Astrocyte (in vitro differentiated cells and primary cell): ENCODE data around the gene KRT9. TPM values are rescaled to one million over a fixed set of nuclear protein-coding genes. Genes with fewer than 3 reads are reported as not detected.

ENCODE experiments used
- DNase-seq: peaks from one replicate; pipeline ENCODE4 v3.0.0-alpha.2; 2010; ENCODE audit warnings: low read depth
- FAIRE-seq: peaks from 2 replicates; lab custom pipeline; 2011; peaks lifted over from hg19 to GRCh38; lab: Jason Lieb, UNC
- H2AFZ ChIP-seq: 2 replicates; pipeline ENCODE4 v1.6.0; 2012; ENCODE audit warnings: low read depth, low read length, inconsistent platforms
- H3K27ac ChIP-seq: 2 replicates; pipeline ENCODE4 v1.5.1; 2011; ENCODE audit warnings: low read depth, low read length, inconsistent platforms
- H3K27me3 ChIP-seq: 2 replicates; pipeline ENCODE4 v1.6.0; 2011; ENCODE audit warnings: low read length, inconsistent platforms; ENCODE audit not compliant: insufficient read depth
- H3K36me3 ChIP-seq: 2 replicates; pipeline ENCODE4 v1.5.1; 2011; ENCODE audit warnings: low read length, inconsistent platforms; ENCODE audit not compliant: insufficient read depth
- H3K4me1 ChIP-seq: 2 replicates; pipeline ENCODE4 v1.5.1; 2011; ENCODE audit warnings: low read length, inconsistent platforms; ENCODE audit not compliant: insufficient read depth
- H3K4me2 ChIP-seq: 2 replicates; pipeline ENCODE4 v1.6.0; 2012; ENCODE audit warnings: low read length, inconsistent platforms
- H3K4me3 ChIP-seq: 2 replicates; pipeline ENCODE4 v1.5.1; 2011; ENCODE audit warnings: low read depth, mild to moderate bottlenecking, low read length, inconsistent platforms; ENCODE audit not compliant: insufficient read depth
- H3K79me2 ChIP-seq: 2 replicates; pipeline ENCODE4 v1.6.0; 2012; ENCODE audit warnings: mild to moderate bottlenecking, low read length, inconsistent platforms; ENCODE audit not compliant: insufficient read depth
- H3K9ac ChIP-seq: 2 replicates; pipeline ENCODE4 v1.6.0; 2012; ENCODE audit warnings: mild to moderate bottlenecking, low read length, inconsistent platforms
- H3K9me3 ChIP-seq: 2 replicates; pipeline ENCODE4 v1.5.1; 2012; ENCODE audit warnings: low read depth, mild to moderate bottlenecking, low read length, inconsistent platforms; ENCODE audit not compliant: insufficient read depth
- H4K20me1 ChIP-seq: 2 replicates; pipeline ENCODE4 v1.6.0; 2012; ENCODE audit warnings: low read length, inconsistent platforms; ENCODE audit not compliant: insufficient read depth
- H3K27ac Mint-ChIP-seq: one replicate; pipeline ENCODE4 v1.8.0; 2021; ENCODE audit warnings: mild to moderate bottlenecking, mixed read lengths; ENCODE audit not compliant: unreplicated experiment
- H3K27me3 Mint-ChIP-seq: one replicate; pipeline ENCODE4 v1.8.0; 2021; ENCODE audit warnings: low read depth, mixed read lengths; ENCODE audit not compliant: unreplicated experiment
- H3K36me3 Mint-ChIP-seq: one replicate; pipeline ENCODE4 v1.8.0; 2021; ENCODE audit warnings: low read depth, mixed read lengths; ENCODE audit not compliant: unreplicated experiment
- H3K4me1 Mint-ChIP-seq: one replicate; pipeline ENCODE4 v1.8.0; 2021; ENCODE audit warnings: low read depth, mixed read lengths; ENCODE audit not compliant: unreplicated experiment
- H3K4me3 Mint-ChIP-seq: one replicate; pipeline ENCODE4 v1.8.0; 2021; ENCODE audit warnings: mild to moderate bottlenecking, moderate library complexity, mixed read lengths; ENCODE audit not compliant: unreplicated experiment
- H3K9me3 Mint-ChIP-seq: one replicate; pipeline ENCODE4 v1.8.0; 2021; ENCODE audit warnings: mild to moderate bottlenecking, mixed read lengths; ENCODE audit not compliant: unreplicated experiment
- CTCF ChIP-seq: IDR thresholded peaks from 2 replicates; pipeline ENCODE4 v1.5.1; 2011; ENCODE audit warnings: low read depth, mild to moderate bottlenecking, inconsistent platforms, low read length, moderate library complexity; ENCODE audit not compliant: insufficient read depth
- EZH2 ChIP-seq: IDR thresholded peaks from 2 replicates; pipeline ENCODE4 v1.6.1; 2012; ENCODE audit warnings: mild to moderate bottlenecking, low read length, inconsistent platforms; ENCODE audit not compliant: insufficient read depth
- total RNA-seq: library from RNA; stranded (reverse); gene quantifications from 2 replicates; pipeline ENCODE4 v1.2.1, GENCODE V29; 2021

KRT9 gene
- total RNA-seq, 1 donor from 2014 or later, result 0.09 TPM

GRCh38 chr17:41537614-41537954 lies 34.3 kb downstream of the KRT9 start:
- peaks cover 14% of the 10 kb centered on the region for H3K27me3 Mint-ChIP-seq
- H3K9me3 Mint-ChIP-seq, result no peaks in the 10 kb centered on the region
- Histone ChIP-seq H3K9ac (no peak overlapping the region), H3K36me3 (no peaks in the 10 kb centered on the region), H3K27me3 (no peaks in the 10 kb centered on the region), H3K79me2 (no peaks in the 10 kb centered on the region), H3K9me3 (no peaks in the 10 kb centered on the region), H3K4me3 (no peak overlapping the region), H3K4me1 (peaks cover 11% of the 10 kb centered on the region), H2AFZ (no peak overlapping the region), H3K4me2 (no peak overlapping the region), H3K27ac (no peak overlapping the region), H4K20me1 (no peaks in the 10 kb centered on the region)
- no peak overlapping the region for H3K4me3 Mint-ChIP-seq
- H3K27ac Mint-ChIP-seq, result peak overlapping the region; percentile 69
- TF ChIP-seq EZH2, result no peak
- TF ChIP-seq CTCF, result no peak
- no peak for FAIRE-seq
- peaks cover 20% of the 10 kb centered on the region for H3K4me1 Mint-ChIP-seq
- DNase-seq, result no peak
- H3K36me3 Mint-ChIP-seq, result peaks cover 2% of the 10 kb centered on the region

GRCh38 chr17:41536741-41537613 lies 34.9 kb downstream of the KRT9 start:
- peak overlapping the region; percentile 58 for H3K27ac Mint-ChIP-seq
- DNase-seq, result no peak
- peaks cover 14% of the 10 kb centered on the region for H3K27me3 Mint-ChIP-seq
- H2AFZ ChIP-seq, result no peak overlapping the region
- no peak overlapping the region for H3K4me2 ChIP-seq
- H4K20me1 ChIP-seq, result no peaks in the 10 kb centered on the region
- TF ChIP-seq CTCF (no peak), EZH2 (no peak)
- no peaks in the 10 kb centered on the region for H3K36me3 ChIP-seq
- H3K27ac ChIP-seq, result no peak overlapping the region
- no peaks in the 10 kb centered on the region for H3K9me3 ChIP-seq
- no peaks in the 10 kb centered on the region for H3K27me3 ChIP-seq
- peaks cover 20% of the 10 kb centered on the region for H3K4me1 Mint-ChIP-seq
- H3K36me3 Mint-ChIP-seq, result peaks cover 2% of the 10 kb centered on the region
- no peak overlapping the region for H3K9ac ChIP-seq
- no peak for FAIRE-seq
- no peak overlapping the region for H3K4me3 ChIP-seq
- H3K4me3 Mint-ChIP-seq, result no peak overlapping the region
- H3K4me1 ChIP-seq, result peaks cover 11% of the 10 kb centered on the region
- H3K79me2 ChIP-seq, result no peaks in the 10 kb centered on the region
- no peaks in the 10 kb centered on the region for H3K9me3 Mint-ChIP-seq
